NOMO-1 treated with dmso at 0.1 percent for 144 hours (cell line): ENCODE results near the gene LYPD6.

Source experiments
- DNase-seq: peaks from one replicate; lab custom pipeline; 2025; ENCODE audit not compliant: unreplicated experiment; lab: John Stamatoyannopoulos, UW

LYPD6 gene

DNA sequence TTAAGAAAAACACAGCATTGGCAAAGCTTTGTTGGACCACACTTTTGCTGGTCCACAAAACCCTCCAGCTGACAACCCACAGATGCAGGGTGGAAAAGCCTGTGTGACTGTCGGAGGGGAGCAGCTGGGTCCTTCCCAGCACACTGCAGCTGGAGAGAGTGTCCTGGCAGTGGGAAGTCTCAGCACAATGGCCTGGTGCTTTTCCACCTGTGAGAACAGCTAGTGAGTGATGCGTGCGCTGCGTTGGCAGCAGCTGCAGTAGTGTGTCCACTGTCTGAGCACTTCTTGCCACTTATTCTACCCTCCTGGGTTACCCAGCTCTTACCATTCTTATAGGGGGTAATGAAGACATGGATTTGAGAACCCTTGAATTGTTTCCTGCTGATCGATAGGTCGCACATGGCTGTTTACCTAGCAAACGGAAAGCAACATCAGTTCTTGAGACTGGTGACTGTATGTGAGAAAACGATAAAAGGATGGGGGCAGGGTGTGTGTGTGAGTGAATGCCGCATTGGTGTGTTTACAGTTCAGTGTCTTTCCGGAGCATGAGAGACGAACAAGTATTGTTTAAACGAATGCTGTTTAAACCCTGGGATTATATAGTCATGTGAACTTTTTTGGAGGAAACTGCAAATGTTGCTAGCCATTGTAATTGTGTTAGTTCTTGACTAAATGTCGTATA lies 69.7 kb downstream of the LYPD6 start:
- DNase-seq = no peak

DNA sequence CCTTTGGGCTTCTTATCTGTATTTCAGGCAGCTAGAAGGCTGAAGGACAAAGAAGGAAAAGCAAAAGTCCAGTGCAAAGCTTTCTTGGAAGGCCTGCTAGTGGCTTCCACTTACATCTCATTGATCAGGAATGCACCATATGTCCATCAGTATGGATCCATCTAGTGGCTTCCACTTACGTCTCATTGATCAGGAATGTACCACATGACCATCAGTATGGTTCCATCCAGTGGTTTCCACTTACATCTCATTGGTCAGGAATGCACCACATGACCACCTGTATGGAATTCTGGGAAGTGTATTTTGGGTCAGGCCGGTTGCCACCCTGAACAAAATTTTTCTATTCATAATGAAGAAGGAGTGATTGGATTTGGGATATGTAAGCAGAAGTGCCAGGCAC lies 70.6 kb downstream of the LYPD6 start:
- DNase-seq = no peak

DNA sequence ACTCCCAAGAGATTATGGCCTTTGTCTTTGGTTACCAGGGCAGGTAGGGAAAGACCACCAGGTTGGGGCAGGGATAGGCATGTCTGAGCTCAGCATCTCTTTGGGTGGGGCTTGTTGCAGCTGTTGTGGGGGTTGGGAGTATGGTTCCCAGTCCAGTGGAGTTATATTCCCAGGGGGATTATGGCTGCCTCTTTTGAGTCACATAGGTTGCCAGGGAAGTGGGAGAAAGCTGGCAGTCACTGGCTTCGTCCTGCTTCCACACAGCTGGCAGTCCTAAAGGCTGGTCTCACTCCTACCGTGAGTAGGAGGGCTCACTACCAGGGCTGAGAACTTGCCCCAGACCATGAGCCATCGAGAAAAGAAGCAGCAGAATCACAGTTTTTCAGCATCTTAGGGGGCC lies 79.1 kb downstream of the LYPD6 start:
- no peak for DNase-seq

DNA sequence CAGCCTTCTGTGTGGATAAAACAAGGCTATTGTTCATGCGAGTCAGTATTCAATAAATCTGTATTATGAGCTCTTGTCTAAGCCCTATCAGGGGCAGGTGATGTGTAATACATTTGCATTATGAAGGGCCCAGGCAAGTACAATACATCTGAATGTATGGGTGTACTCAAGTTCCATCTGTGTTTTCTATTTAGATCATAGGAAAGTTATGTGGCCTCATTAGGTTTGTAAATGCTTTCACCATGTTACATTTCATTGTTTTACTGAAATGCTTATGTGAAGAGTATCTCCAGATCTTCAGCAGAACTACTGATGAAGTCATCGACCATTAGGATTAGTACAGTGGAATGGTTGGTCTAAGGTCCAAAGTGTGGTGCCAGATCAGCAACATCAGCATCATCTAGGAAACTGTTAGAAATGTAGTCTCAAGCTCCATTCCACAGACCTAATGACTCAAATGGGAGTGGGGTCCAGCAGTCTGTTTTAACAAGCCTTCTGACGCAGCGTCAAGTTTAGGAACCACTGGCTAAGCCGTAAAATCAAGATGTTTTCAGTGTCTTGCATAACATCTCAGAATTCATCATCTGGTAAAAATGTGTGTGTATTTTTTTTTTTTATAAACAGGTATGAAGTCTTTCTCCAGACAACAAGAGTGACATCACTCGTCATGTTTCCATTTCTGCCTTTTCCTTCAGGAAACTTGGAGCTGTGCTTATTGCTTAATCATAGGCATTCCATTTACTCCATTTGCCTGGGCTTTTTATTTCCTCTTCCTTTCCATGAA lies 80.5 kb downstream of the LYPD6 start:
- DNase-seq = no peak

DNA sequence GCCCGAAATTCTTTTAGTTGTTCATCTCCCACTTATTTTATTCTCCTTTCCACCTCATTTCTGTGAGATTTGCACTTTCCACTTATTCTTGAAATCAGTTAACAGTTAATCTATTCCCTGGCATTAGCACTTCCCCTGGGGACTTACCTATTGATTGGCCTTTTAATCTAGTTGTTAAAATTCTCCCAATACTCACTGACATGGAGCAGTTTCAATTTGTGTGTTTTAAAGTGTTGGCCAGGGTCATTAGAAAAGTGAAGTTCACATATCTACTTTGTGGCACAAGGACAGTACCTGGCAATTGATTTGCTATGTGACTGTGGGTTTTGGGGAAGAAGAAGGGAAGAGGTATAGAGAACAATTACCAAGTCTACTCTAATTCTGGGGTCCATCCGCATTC lies 83.1 kb downstream of the LYPD6 start:
- no peak for DNase-seq

DNA sequence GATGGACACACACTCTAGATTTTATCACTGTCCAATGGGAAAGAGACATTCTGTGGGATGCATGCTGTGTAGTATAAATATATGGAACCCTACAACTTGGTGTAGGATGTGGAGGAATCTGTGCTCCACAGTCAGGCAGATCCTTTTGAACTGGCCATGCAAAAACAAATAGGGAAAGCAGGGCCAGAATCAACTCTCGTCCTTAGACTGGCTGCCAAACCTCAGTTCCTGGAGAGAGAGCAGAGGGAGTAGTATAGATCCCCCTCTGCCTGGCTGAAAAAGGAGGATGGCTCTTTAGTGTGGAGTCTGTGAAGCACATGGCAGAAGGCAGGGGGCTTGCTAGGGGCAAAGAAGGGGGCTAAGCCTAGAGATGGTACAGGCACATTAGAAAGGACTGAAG lies 84.7 kb downstream of the LYPD6 start:
- no peak for DNase-seq

DNA sequence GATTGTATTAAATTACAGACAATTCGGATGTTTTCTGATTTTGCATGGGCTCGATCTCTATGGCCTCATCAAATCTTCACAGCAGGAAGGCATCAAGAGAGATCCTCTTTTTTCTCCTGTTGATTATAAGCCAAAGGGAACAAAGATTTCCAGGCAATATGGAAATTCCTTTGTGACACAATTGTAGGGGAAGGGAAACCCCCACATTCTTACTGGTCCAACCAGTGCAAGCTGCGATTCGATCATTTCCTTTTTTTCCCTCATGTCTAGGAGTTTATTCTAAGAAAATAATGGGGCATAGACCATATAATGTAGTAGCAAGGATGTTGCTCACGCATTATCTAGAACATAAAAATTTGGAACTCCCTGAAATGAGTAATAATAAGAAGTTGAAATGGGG lies 87.7 kb downstream of the LYPD6 start:
- DNase-seq = no peak

DNA sequence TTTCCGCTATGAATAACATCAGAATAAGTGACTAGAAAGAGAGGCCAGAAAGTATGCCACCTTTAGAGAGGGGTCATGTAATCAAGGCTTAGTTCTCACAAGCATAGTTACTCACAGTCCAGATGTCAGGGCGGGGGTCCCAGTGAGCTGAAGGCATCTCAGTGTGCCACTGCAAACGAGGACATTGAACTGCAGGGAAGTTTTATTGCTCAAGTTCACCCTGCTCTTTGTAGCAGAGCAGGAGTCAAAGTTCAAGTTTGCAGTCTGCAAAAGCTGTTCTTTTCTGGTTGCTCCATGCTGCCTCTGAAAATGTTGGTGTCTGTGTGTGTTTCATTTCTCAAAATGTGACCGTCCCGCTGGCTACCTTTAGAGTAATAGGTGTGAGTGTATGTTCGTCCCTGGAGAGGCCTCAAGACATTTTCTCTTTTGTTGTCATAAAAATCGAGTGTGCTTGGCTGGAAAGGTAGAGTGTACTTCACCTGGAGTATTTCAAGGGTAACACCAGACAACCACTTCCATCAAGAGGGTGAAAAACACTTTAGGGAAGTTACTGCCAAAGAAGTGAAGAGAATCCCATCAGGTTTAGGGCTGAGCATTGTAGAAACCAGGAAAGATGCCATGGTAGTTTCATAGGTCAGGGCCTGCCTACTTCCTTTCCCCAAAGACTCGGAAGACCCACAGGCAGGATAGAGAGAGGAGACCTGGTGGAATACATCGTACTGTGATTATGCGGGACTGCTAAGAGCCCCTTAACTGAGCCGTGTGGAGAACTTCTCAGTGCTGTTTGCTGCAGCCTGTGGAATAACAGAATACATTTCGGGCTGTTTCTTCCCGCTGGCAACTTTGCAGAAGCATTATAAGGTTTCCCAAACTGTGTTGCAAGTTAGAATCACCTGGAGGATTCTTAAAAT lies 89.9 kb downstream of the LYPD6 start:
- no peak for DNase-seq

DNA sequence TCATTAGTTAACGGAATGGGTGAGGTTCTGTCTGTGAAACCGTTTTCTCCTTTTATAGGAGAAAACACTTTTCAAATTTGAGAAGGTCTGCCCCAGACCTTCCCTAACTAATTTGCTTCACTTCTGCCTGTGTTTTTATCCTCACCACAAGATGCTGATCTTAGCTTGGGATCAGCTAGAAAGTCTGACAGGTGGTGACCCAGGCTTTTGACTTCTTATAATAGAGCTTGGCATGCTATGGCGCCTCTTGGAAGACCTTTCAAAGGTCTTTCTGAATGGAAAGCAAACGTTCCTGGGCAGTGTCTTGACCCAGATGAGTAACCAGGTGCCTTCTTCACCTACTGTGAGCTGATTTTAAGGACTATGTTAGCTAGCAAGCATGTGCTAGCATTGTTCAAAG lies 91.4 kb downstream of the LYPD6 start:
- no peak for DNase-seq

DNA sequence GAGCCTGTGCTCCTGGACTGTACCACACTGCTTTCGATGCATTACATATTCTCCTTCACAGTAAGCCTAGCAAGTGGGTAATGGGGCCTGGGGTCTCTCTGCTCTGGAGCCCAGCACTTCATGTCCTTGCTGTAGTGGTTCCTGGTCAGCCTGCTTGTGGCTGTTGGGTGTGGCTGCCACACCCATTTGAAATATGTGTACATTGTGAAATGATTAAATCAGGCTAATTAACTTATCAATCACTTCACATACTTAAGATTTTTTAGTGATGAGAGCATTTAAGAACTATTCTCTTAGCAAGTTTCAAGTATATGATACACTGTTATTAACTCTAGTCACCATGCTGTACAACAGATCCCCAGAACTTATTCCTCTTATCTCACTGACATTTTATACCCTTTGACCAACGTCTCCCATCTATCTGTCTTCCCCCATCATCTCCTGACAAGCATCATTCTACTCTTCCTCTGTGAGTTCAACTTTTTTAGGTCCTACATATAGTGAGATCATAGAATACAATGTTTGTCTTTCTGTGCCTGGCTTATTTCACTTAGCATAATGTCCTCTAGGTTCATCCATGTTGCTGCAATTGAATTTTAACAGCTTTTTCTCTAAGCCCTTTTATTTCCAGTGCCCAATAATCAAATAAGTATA lies 92.1 kb downstream of the LYPD6 start:
- no peak for DNase-seq

DNA sequence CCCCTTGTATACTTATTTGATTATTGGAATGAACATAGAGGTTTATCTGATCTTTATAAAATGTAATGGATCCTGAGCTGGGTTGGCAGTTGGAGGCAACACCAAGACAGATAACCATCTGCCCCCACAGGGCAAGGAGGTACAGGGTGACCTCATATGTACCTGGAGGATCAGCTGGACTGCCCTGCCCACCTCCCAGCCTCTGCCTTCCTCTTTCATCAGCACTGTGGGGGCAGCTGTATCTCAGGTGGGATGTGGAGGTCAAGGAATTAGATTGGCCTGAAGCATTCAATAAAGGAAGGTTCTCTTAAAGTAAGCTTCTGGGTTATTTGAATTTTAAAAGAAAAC lies 92.6 kb downstream of the LYPD6 start:
- no peak for DNase-seq

DNA sequence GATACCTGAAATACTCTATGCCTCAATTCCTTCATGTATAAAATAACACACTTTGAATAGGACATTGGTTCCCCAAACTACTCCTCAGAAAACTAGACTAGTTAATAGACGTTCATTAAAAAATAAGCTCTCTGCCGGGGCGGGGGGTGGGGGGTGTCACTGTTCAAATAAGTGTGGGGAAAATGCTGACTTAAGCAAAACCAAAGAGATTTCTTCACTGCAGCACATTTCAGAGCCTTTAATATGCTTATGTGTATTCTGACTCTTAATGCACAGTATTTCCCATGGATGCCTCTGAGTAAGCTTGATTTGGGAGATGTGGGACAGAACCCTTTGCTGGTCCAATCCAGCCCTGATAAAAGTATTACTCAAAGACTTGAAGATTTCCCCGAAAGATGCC lies 93.2 kb downstream of the LYPD6 start:
- DNase-seq = no peak

DNA sequence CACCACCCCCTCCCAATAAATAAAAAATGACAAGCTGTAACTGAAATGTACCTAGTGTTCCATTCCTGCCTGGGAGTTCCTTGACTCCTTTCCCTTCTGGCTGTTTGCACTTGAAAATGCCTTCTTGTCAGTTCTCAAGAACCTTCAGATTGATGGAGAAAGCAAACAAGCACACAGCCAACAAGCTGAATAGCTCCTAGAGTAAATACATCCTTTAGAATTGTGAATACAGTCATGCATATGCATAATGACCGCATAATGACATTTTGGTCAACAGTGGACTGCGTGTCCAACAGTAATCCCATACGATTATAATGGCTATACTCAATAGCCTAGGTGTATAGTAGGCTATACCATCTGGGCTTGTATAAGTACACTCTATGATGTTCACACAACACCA lies 97.0 kb downstream of the LYPD6 start:
- no peak for DNase-seq

DNA sequence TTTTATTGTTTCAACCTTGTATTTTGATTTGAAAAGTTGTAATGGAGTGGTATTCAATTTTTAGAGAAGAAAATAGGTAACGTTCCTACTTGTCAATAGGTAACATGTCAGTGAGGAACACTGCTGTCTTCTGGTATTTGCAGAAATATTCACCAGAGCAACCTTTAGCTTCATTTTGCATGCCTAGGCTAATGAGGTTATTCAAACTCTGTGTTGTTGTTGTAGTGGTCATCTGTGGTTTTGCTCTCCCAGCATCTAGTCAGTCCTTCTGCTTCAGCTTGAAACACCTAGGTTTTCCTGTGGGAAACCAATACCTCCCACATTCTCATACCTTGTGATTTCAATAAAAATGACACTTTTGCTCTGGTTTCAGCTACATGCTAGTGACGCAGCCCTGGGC lies 98.4 kb downstream of the LYPD6 start:
- no peak for DNase-seq

DNA sequence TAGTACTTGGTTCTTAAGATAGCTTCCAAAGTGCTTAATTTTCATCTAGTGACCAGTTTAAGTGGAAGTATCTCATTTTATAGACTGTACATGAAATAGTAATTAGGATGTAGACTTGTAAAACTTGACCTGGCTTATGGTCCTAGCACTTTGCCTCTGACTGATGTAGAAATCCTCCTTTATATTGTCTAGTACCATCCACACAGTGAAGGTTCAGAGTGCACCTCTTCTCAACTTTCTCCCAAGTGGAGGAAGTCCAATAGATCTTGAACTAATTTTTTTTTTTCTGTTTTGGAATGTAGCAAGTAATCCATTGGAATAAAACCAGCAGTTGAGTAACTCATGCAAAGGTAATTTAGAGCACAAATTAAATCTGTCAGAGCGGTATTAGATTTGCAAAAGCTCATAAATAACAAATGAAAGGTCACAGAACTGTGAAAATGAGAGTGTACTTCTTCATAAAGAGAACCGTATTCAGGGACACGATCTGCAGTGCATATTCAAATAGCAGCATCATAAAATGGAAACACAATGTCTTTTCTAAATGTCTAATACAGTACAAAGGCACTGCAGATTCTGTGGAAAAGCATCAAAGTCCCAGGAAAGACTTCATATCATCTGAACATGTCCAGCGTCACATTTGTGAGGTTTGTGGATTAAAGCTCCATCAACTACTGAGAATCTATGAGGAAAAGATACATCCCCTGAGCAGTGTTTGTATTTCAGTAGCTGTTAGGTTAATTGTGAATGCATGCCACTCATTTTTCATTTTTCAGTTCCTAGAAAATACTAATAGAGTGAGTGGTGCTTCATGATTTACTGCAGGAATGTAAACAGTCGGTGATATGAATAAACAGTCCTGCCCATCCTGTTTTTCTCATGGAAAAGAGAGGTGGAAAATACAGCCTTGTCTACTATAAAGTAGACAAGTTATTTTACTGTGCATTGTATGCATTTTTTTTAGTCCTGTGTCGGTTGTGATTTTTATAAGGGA lies 100.7 kb downstream of the LYPD6 start:
- no peak for DNase-seq

DNA sequence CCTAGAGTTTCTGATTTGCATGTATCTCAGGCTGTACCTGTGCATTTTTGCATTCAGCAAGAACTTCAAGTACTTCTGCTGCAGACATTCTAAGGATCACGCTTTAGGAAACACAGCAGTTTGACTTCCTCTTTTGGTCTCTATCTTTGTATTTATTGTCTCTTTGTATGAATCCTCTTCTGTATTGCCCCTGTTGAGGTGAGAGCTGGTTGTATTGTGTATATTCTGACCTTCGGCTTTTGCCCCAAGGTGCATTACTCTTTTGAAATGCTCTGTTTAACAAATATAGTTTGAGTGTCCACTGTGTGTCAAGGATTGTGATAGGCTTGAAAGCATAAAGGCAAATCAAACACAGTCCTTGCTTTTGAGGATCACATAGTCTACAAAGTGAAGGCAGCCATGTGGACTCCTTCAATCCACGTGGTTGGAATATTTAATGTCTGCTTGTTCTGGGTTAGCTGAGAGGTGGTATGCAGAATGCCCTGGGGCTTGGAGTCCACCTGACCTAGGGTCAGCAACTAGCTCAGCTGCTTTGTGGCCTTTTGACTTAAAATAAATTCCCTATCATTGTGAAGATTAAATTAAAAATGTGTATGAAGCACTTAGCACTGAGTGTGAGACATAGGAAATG lies 108.1 kb downstream of the LYPD6 start:
- peak; percentile 5 for DNase-seq

DNA sequence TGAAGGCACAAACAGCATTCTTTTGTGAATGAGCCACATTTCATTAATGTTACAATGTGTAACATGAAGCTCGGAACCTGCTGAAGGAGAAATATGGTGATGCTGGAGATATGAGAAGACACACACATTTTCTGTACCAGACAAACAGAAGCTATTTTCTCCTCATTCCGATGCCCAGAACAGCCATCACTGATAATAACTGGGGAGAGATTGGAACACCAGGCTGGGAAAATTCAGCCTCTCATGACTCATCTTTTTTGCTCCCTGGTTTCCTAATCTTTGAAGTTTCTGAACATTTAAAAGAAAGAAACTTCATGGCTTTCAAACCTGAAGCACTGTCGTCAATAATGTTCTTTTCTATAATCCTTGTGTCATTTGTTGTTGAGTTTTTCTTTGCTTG lies 110.9 kb downstream of the LYPD6 start:
- no peak for DNase-seq

DNA sequence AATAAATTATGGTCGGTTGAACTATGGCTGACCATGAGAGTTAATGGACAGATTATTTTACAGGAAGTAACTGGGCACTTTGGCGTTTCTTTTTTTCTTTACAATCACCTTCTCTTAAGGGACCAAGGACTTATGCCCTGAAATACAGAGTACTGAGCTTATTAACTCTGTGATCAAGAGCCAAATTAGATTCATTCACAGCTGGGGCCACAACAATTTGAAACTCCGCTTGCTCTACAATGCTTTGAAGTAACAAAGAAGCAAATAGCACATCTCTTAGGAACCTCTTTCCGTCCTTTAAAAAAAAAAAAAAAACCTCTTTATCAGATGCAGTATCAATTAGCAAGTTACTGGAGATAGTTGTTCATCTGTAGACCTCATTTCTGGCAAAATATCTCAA lies 112.0 kb downstream of the LYPD6 start:
- no peak for DNase-seq

DNA sequence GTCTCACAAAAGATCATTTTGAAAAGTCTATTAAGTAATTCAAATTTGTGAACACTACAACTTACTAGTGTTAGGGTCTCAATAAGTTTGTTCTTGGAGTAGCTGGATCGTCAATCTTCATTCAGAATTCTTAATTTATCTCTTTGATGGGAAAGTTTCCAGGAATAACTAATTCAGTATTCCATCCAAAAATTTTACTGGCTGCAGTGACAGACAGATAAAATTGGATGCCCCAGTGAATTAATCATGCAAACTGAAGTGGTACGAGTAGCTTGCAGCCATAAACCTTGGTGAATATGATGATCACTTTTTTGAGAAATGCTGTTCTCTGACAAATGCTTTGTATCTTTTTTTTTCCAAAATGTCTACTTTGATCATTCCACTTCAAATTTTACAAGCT lies 112.8 kb downstream of the LYPD6 start:
- DNase-seq = no peak

DNA sequence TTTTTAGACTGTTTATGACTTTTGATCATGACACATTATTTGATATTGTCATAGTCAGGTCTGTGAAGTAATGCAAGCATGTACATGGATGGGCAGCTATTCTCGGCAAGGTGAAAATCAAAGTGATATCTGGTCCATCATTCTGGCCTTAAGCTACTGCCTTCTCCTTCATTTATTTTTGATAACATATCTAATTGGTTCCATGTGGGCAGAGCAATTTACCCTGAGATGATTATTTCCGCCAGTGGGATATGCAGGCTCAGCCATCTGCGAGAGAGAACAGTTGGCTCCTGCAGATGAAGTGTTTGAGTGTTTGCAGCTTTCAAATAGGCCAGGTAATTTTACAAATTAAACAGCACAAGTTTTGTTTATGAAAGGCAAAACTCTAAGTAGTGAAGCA lies 116.4 kb downstream of the LYPD6 start:
- DNase-seq = no peak
